GM12801 (cell line): Measurements from ENCODE around the gene NKAIN4.

Experiments
- CTCF ChIP-seq: IDR thresholded peaks from one replicate; pipeline ENCODE4 v1.5.1; 2011; ENCODE audit warnings: control low read depth; ENCODE audit not compliant: insufficient read length; ENCODE audit errors: extremely low read depth

The NKAIN4 gene

GRCh38 chr20:63253065-63253437, 1.2 kb downstream of the NKAIN4 start:
- TF ChIP-seq CTCF = no peak

DNA sequence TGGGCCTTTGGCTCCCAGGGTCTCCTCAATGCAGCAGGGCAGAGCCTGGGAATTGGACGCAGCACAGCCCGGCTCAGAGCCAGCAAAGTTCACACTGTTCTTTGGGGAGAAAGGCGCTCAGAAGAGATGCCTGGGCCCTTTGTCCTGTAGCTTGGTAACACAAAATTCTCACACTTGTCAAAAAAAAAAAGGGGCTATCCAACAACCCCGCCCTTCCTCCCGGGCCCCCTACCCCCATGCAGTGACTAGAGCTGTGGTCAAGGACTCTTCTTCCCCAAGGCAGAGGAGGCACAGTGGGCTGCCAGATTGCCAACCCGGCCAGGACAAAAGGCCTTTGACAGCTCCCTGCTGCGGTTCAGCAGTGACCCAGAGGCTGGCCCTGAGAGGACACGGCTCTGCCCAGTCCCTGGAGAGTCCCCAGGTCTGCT, 2.0 kb downstream of the NKAIN4 start:
- TF ChIP-seq CTCF = no peak

- no peak for TF ChIP-seq CTCF
Measured at GRCh38 chr20:63249891-63250290, 4.4 kb downstream of the NKAIN4 start.

- no peak for TF ChIP-seq CTCF
Measured at GRCh38 chr20:63248835-63249591, 5.2 kb downstream of the NKAIN4 start.

DNA sequence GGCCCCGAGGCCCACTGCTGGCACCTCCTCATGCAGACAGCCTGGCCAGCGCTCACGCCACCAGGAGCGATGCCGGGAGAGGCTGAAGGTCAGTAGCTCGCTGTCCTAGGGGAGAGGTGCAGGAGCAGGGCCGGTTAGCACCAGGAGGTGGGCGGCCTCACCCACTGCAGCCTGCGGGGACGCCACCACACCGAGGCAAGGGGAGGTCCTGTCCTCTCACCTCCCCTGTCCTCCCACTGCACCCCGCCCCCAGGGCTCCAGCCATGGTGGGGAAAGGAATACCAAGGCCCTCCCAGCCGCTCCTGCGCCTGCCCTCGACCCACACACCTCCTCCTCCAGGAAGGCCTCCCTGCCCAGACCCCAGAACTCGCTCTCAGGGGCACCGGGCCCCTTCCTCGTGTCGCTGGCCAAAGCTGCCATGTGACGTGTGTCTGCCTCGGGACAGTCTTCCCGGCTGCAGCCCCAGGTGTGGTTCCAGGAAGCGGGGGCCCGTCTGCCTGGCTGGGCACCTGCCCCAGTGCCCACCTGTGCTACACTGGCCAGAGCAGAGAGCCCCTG, 6.5 kb downstream of the NKAIN4 start:
- no peak for TF ChIP-seq CTCF

- no peak for TF ChIP-seq CTCF
Measured at GRCh38 chr20:63246490-63247288, 7.6 kb downstream of the NKAIN4 start.

DNA sequence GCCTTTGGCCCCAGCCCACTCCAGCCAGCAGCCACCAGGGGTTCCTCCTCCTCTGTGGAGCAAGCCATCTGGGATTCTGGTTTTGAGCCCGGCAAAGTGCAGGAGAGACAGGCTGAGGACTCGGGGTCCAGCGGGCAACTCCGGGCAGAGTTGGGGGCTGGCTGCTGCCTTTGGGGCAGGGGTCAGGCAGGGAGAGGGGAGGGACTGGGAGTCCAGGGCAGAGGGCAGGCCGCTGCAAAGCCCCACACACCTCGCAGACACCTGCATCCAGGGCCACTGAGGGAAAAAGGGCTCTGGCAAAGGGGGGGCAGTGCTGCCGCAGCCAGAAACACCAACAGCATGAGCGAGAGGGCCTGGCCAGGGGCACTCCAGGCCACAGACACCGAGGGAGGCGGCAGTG, 9.8 kb downstream of the NKAIN4 start:
- no peak for TF ChIP-seq CTCF
